H1 (cell line): ENCODE results near the gene R3HCC1L. TPM values are rescaled to one million over a fixed set of nuclear protein-coding genes. Genes with fewer than 3 reads are reported as not detected.

Experiments used
- CTCF ChIA-PET: fragments of 300-600 bp; sonication (Branson Sonifier 250); formaldehyde crosslinking; loops from one replicate; lab custom pipeline; 2021; ENCODE audit not compliant: partially characterized antibody; lab: Charles Lee
- POLR2A ChIA-PET: fragments of 300-600 bp; sonication (Branson Sonifier 250); formaldehyde crosslinking; loops from one replicate; lab custom pipeline; 2021; ENCODE audit warnings: inconsistent platforms; ENCODE audit not compliant: partially characterized antibody; lab: Charles Lee
- DNase-seq, 2 experiments: peaks; one replicate each; pipeline versions ENCODE4 v3.0.0 to v3.0.0-alpha.2; 2010 to 2022; ENCODE audit warnings: low spot score in 2 of 2, low read depth in 1 of 2, mixed read lengths in 1 of 2
- FAIRE-seq: peaks from 2 replicates; lab custom pipeline; 2011; peaks lifted over from hg19 to GRCh38; lab: Jason Lieb, UNC
- H2AFZ ChIP-seq: 2 replicates; pipeline ENCODE4 v1.8.1; 2012; ENCODE audit warnings: low read length, inconsistent platforms
- H2AK5ac ChIP-seq: 2 replicates; pipeline ENCODE4 v1.6.1; 2013; ENCODE audit warnings: low read depth, low read length
- H2BK120ac ChIP-seq: replicated peaks from 2 replicates; pipeline ENCODE3; 2013; ENCODE audit warnings: low read depth, low read length, inconsistent platforms
- H2BK12ac ChIP-seq: 2 replicates; pipeline ENCODE4 v1.6.1; 2013; ENCODE audit warnings: low read depth, low read length
- H2BK15ac ChIP-seq: 2 replicates; pipeline ENCODE4 v1.6.1; 2013; ENCODE audit warnings: low read length
- H2BK20ac ChIP-seq: 2 replicates; pipeline ENCODE4 v1.6.1; 2013; ENCODE audit warnings: low read length
- H2BK5ac ChIP-seq: 2 replicates; pipeline ENCODE4 v1.6.1; 2013; ENCODE audit warnings: low read depth, low read length
- H3K14ac ChIP-seq: 2 replicates; pipeline ENCODE4 v1.6.1; 2013; ENCODE audit warnings: inconsistent platforms; ENCODE audit not compliant: insufficient read length
- H3K18ac ChIP-seq: 2 replicates; pipeline ENCODE4 v1.6.1; 2013; ENCODE audit warnings: low read length; ENCODE audit errors: extremely low read depth
- H3K23ac ChIP-seq: 2 replicates; pipeline ENCODE4 v1.6.1; 2013; ENCODE audit warnings: inconsistent platforms; ENCODE audit not compliant: insufficient read length
- H3K23me2 ChIP-seq: 2 replicates; pipeline ENCODE4 v1.6.1; 2013; ENCODE audit warnings: low read depth, low read length
- H3K27ac ChIP-seq: 2 replicates; pipeline ENCODE4 v1.6.1; 2011; ENCODE audit warnings: low read depth, low read length, inconsistent platforms
- H3K27me3 ChIP-seq, 4 experiments: replicated peaks in 1 of 4; 1 replicate in 1 of 4; 2 replicates in 3 of 4; pipeline versions ENCODE4 v1.6.1 to v1.8.1; 2011 to 2013; ENCODE audit warnings: low read length in 3 of 4, mild to moderate bottlenecking in 3 of 4, inconsistent platforms in 2 of 4, mixed read lengths in 2 of 4, moderate library complexity in 1 of 4; ENCODE audit not compliant: control insufficient read depth in 3 of 4, insufficient read depth in 3 of 4; ENCODE audit errors: extremely low read depth in 1 of 4
- H3K36me3 ChIP-seq, 4 experiments: 2 replicates each; pipeline versions ENCODE4 v1.6.1 to v1.8.1; 2011 to 2013; ENCODE audit warnings: mild to moderate bottlenecking in 4 of 4, low read length in 3 of 4, moderate library complexity in 2 of 4, control low read depth in 1 of 4, inconsistent platforms in 1 of 4; ENCODE audit not compliant: insufficient read depth in 4 of 4, control insufficient read depth in 2 of 4
- H3K4ac ChIP-seq: replicated peaks from 2 replicates; pipeline ENCODE3; 2013; ENCODE audit warnings: low read length, low read depth, mixed read lengths, inconsistent platforms; ENCODE audit not compliant: insufficient read length
- H3K4me1 ChIP-seq, 4 experiments: replicated peaks in 1 of 4; 1 replicate in 1 of 4; 2 replicates in 3 of 4; pipeline versions ENCODE4 v1.6.1 to v1.8.1; 2011 to 2013; ENCODE audit warnings: low read length in 3 of 4, inconsistent platforms in 2 of 4, mixed read lengths in 1 of 4; ENCODE audit not compliant: insufficient read depth in 4 of 4, control insufficient read depth in 3 of 4
- H3K4me2 ChIP-seq, 2 experiments: 2 replicates each; pipeline versions ENCODE4 v1.6.1 to v1.8.1; 2011 to 2013; ENCODE audit warnings: low read depth in 2 of 2, low read length in 2 of 2, control low read depth in 1 of 2, inconsistent platforms in 1 of 2, mild to moderate bottlenecking in 1 of 2; ENCODE audit not compliant: insufficient read depth in 1 of 2
- H3K4me3 ChIP-seq, 4 experiments: fragments of 200-600, 300-600 bp in 1 of 4; sonication (generic), shearing (Covaris generic), sonication (Bioruptor Twin) in 1 of 4; 2 replicates each; pipeline versions ENCODE4 v1.5.1 to v1.8.1; 2011 to 2016; ENCODE audit warnings: low read length in 4 of 4, low read depth in 3 of 4, control low read depth in 2 of 4, inconsistent platforms in 2 of 4, mild to moderate bottlenecking in 2 of 4, mixed read lengths in 1 of 4, moderate library complexity in 1 of 4; ENCODE audit not compliant: insufficient read depth in 2 of 4; ENCODE audit errors: extremely low read depth in 1 of 4
- H3K56ac ChIP-seq: replicated peaks from 2 replicates; pipeline ENCODE3; 2013; ENCODE audit warnings: low read depth, mild to moderate bottlenecking, mixed read lengths, low read length, inconsistent platforms; ENCODE audit not compliant: insufficient read length
- H3K79me1 ChIP-seq: 2 replicates; pipeline ENCODE4 v1.6.1; 2013; ENCODE audit warnings: low read depth, low read length, control low read depth
- H3K79me2 ChIP-seq, 2 experiments: 2 replicates each; pipeline versions ENCODE4 v1.6.1 to v1.8.1; 2012 to 2013; ENCODE audit warnings: low read length in 2 of 2, mild to moderate bottlenecking in 2 of 2, inconsistent platforms in 1 of 2; ENCODE audit not compliant: insufficient read depth in 2 of 2, control insufficient read depth in 1 of 2
- H3K9ac ChIP-seq, 4 experiments: replicated peaks in 1 of 4; 1 replicate in 1 of 4; 2 replicates in 3 of 4; pipeline versions ENCODE4 v1.6.1 to v1.8.1; 2011 to 2013; ENCODE audit warnings: low read depth in 3 of 4, low read length in 3 of 4, control low read depth in 2 of 4, mild to moderate bottlenecking in 2 of 4, moderate library complexity in 2 of 4, inconsistent platforms in 1 of 4; ENCODE audit errors: extremely low read depth in 1 of 4
- H3K9me3 ChIP-seq, 2 experiments: 2 replicates each; pipeline versions ENCODE4 v1.6.1 to v1.8.1; 2012 to 2013; ENCODE audit warnings: mild to moderate bottlenecking in 2 of 2, moderate library complexity in 2 of 2, control low read depth in 1 of 2, inconsistent platforms in 1 of 2, low read depth in 1 of 2, low read length in 1 of 2, mixed read lengths in 1 of 2; ENCODE audit not compliant: insufficient read depth in 2 of 2
- H4K20me1 ChIP-seq, 2 experiments: replicated peaks in 1 of 2; 2 replicates each; pipeline versions ENCODE3 to v1.8.1; 2011 to 2013; ENCODE audit warnings: inconsistent platforms in 2 of 2, low read length in 2 of 2, mild to moderate bottlenecking in 1 of 2; ENCODE audit not compliant: insufficient read depth in 2 of 2, control insufficient read depth in 1 of 2
- H4K5ac ChIP-seq: 2 replicates; pipeline ENCODE4 v1.6.1; 2013; ENCODE audit warnings: low read length, low read depth, mixed read lengths, inconsistent platforms; ENCODE audit not compliant: insufficient read length
- H4K8ac ChIP-seq: 2 replicates; pipeline ENCODE4 v1.8.0; 2013; ENCODE audit warnings: mild to moderate bottlenecking, moderate library complexity, low read length, inconsistent platforms; ENCODE audit not compliant: insufficient read depth; ENCODE audit errors: extremely low read depth
- H4K91ac ChIP-seq: replicated peaks from 2 replicates; pipeline ENCODE3; 2013; ENCODE audit warnings: low read length, mixed read lengths, inconsistent platforms; ENCODE audit not compliant: insufficient read length
- CBX8 ChIP-seq: fragments of 300-800, 300-1000 bp; sonication (generic); IDR thresholded peaks from 2 replicates; pipeline ENCODE4 v1.7.1; 2016; ENCODE audit warnings: low read depth, low read length, borderline replicate concordance
- CEBPB ChIP-seq: IDR thresholded peaks from 2 replicates; pipeline ENCODE4 v1.6.1; 2012; ENCODE audit warnings: low read depth, low read length
- E2F6 ChIP-seq: IDR thresholded peaks from 2 replicates; pipeline ENCODE4 v1.6.1; 2012; ENCODE audit warnings: inconsistent platforms
- NANOG ChIP-seq: IDR thresholded peaks from 2 replicates; pipeline ENCODE4 v1.6.1; 2011; ENCODE audit warnings: low read length, low read depth, mild to moderate bottlenecking, inconsistent platforms; ENCODE audit not compliant: insufficient read depth, poor library complexity, severe bottlenecking
- NRF1 ChIP-seq: IDR thresholded peaks from 2 replicates; pipeline ENCODE4 v1.6.1; 2011; ENCODE audit warnings: mild to moderate bottlenecking, low read depth, low read length, improper control_type of control experiment
- POLR2A ChIP-seq, 2 experiments: IDR thresholded peaks; 1 replicate in 1 of 2; 2 replicates in 1 of 2; pipeline ENCODE4 v1.6.1; 2011; ENCODE audit warnings: low read depth in 2 of 2, low read length in 2 of 2, mild to moderate bottlenecking in 2 of 2; ENCODE audit errors: control extremely low read depth in 1 of 2
- TAF1 ChIP-seq: IDR thresholded peaks from 2 replicates; pipeline ENCODE4 v1.6.1; 2011; ENCODE audit warnings: mild to moderate bottlenecking, low read depth, low read length
- TCF12 ChIP-seq: IDR thresholded peaks from 2 replicates; pipeline ENCODE4 v1.6.1; 2011; ENCODE audit warnings: low read depth, mild to moderate bottlenecking, low read length
- WGBS, 2 experiments: shearing (Covaris generic) in 1 of 2; methylation state at CpG; one replicate each; pipeline versions ENCODE4 v1.1.6 to v1.1.7; 2013 to 2015; ENCODE audit warnings: low lambda C conversion rate in 2 of 2, mixed read lengths in 2 of 2, inconsistent platforms in 1 of 2, low coverage in 1 of 2, missing lambda C conversion rate in 1 of 2; ENCODE audit not compliant: insufficient replicate concordance in 2 of 2, insufficient coverage in 1 of 2, insufficient read length in 1 of 2; ENCODE audit errors: extremely low coverage in 1 of 2, missing lambda C conversion rate in 1 of 2; 5-methylcytosine and 5-hydroxymethylcytosine counted together
- long read RNA-seq, 2 experiments: library from RNA in 1 of 2; library from capped mRNA in 1 of 2; stranded (forward); transcript quantifications; one replicate each; pipeline ENCODE4 v2.0.0, GENCODE V29; 2021; ENCODE audit warnings: inconsistent platforms in 1 of 2
- polyA minus RNA-seq, 3 experiments: library from RNA; depleted of rRNA, polyadenylated mRNA; stranded (reverse); fragments of >200 nt; gene quantifications; 1 replicate in 2 of 3; 2 replicates in 1 of 3; pipeline ENCODE4 v1.2.3, GENCODE V29; 2011
- polyA plus RNA-seq, 7 experiments: library from polyadenylated mRNA; depleted of rRNA in 3 of 7; stranded (reverse) in 5 of 7; unstranded in 2 of 7; fragments of >200 nt in 5 of 7; fragments of 200-250 nt in 2 of 7; gene quantifications; 1 replicate in 5 of 7; 2 replicates in 1 of 7; 4 replicates in 1 of 7; pipeline versions ENCODE4 v1.2.1 to v1.2.3, GENCODE V29; 2011 to 2013; ENCODE audit warnings: missing spikeins in 2 of 7, mixed read lengths in 2 of 7
- total RNA-seq: library from RNA; stranded (reverse); fragmentation: NEBNext Ultra II Directional; extraction: Animal tissue kit (Norgen Biotek cat#: 25700); gene quantifications from 2 replicates; pipeline ENCODE4 v1.2.1, GENCODE V29; 2021

R3HCC1L gene
- 13.9 and 16.6 TPM in 2 replicates for total RNA-seq
- polyA plus RNA-seq (2011; rRNA removed), result 4.6 and 6.9 TPM in 2 replicates
- 10.4 TPM for polyA plus RNA-seq (2011; cell fraction: cytosol; rRNA removed)
- 4.4 TPM for polyA plus RNA-seq (2011; cell fraction: nucleus; rRNA removed)
- 13.7 to 15.7 TPM (median 14.7 TPM) in 4 replicates for polyA plus RNA-seq (2012, experiment 1 of 2)
- 0.66 TPM for polyA plus RNA-seq (2012, experiment 2 of 2)
- polyA plus RNA-seq (2013, experiment 1 of 2), result 12.1 TPM
- 11.9 TPM for polyA plus RNA-seq (2013, experiment 2 of 2)
- 18.1 and 24.4 TPM in 2 replicates for polyA minus RNA-seq (2011; rRNA and poly(A)+ RNA removed)
- polyA minus RNA-seq (2011; cell fraction: cytosol; rRNA and poly(A)+ RNA removed), result 11.7 TPM
- polyA minus RNA-seq (2011; cell fraction: nucleus; rRNA and poly(A)+ RNA removed), result 24.7 TPM
- long read RNA-seq, experiment 1, partial matches to known transcripts, result 4 of 10 reads
- long read RNA-seq, experiment 1, other reads (novel, unspliced or antisense), result 6 of 10 reads
- long read RNA-seq, experiment 2, partial matches to known transcripts, result 1 of 3 reads
- long read RNA-seq, experiment 2, other reads (novel, unspliced or antisense), result 1 of 3 reads

- H2AFZ ChIP-seq, result peak within 1 kb of the TSS; percentile 97
- peaks cover 0 to 44% of the 10 kb centered on the region in 2 experiments; a peak in 2 of 4 replicates for H3K79me2 ChIP-seq
- H4K91ac ChIP-seq, result no peak within 1 kb of the TSS
- H3K18ac ChIP-seq, result peak within 1 kb of the TSS; percentile 81; the same call in 1 of the 2 replicates
- peak within 1 kb of the TSS; percentile 41 for H4K5ac ChIP-seq
- ChIA-PET CTCF (interaction anchor here (0.5 to 1.7 kb wide), 7 partner anchors 8 to 413 kb away, joined by 3 to 7 read pairs (median 3); no protein-coding TSS in a partner anchor), POLR2A (interaction anchor here (0.6 to 0.7 kb wide), 2 partner anchors 306 to 1310 kb away, joined by 3 read pairs; no protein-coding TSS in a partner anchor)
- H3K56ac ChIP-seq, result no peak within 1 kb of the TSS
- no peak within 1 kb of the TSS for H3K4ac ChIP-seq
- H4K8ac ChIP-seq, result peak within 1 kb of the TSS; percentile 39; the same call in 1 of the 2 replicates
- H3K23ac ChIP-seq, result no peak within 1 kb of the TSS
- H3K79me1 ChIP-seq, result no peaks in the 10 kb centered on the region; the same call in 1 of the 2 replicates
- no peak within 1 kb of the TSS for H2BK20ac ChIP-seq
- no peak within 1 kb of the TSS for H3K14ac ChIP-seq
- H3K27me3 ChIP-seq, result no peaks in the 10 kb centered on the region
- H4K20me1 ChIP-seq, result peaks cover 0 to 4% of the 10 kb centered on the region in 2 experiments
- peak within 1 kb of the TSS; percentile 75 to 78 for H3K4me2 ChIP-seq
- H3K23me2 ChIP-seq, result peaks cover 2% of the 10 kb centered on the region
- H2BK15ac ChIP-seq, result no peak within 1 kb of the TSS
- H2AK5ac ChIP-seq, result no peak within 1 kb of the TSS
- no peaks in the 10 kb centered on the region for H3K36me3 ChIP-seq
- DNase-seq (peak; percentile 59 to 95), FAIRE-seq (no peak)
- 3% methylated on average over 57 of the region's 64 CpGs; no CpG with 5 or more reads in 1 of the 2 experiments for WGBS, 2 experiments
- peaks cover 0 to 3% (median 0%) of the 10 kb centered on the region in 4 experiments; a peak in 1 of 7 replicates for H3K4me1 ChIP-seq
- H2BK120ac ChIP-seq, result no peak within 1 kb of the TSS
- peak within 1 kb of the TSS; percentile 63 to 92 (median 73) for H3K9ac ChIP-seq
- peak within 1 kb of the TSS; percentile 81 to 92 (median 92) for H3K4me3 ChIP-seq
- H3K27ac ChIP-seq, result peak within 1 kb of the TSS; percentile 46
- H2BK5ac ChIP-seq, result peak within 1 kb of the TSS; percentile 78; the same call in 1 of the 2 replicates
- peaks cover 6 to 10% of the 10 kb centered on the region in 2 experiments; a peak in 3 of 4 replicates for H3K9me3 ChIP-seq
- H2BK12ac ChIP-seq, result no peak within 1 kb of the TSS
- TF ChIP-seq POLR2A (IDR thresholded peaks at IDR 0.05; ENCODE audit: control extremely low read depth in 1 of 2, low read depth in 2 of 2, low read length in 2 of 2) (peak; percentile 73 to 91), TCF12 (no peak), TAF1 (peak; percentile 88), CEBPB (no peak), E2F6 (peak; percentile 40; the same call in 1 of the 2 replicates), NRF1 (no peak), NANOG (no peak), CBX8 (no peak)
These were observed at the start of gene R3HCC1L for GRCh38 chr10:98134431-98135221. Gene R3HCC1L, plus strand, starts transcription at chr10:98134657. Its CDS starts 73,458 bp downstream, at chr10:98208115.
